Fibroblast of lung (primary cell): Measurements from ENCODE around the gene TAF10. TPM values are rescaled to one million over a fixed set of nuclear protein-coding genes. Genes with fewer than 3 reads are reported as not detected.

Experiments
- DNase-seq, 2 donors: peaks; one replicate each; pipeline versions ENCODE4 v3.0.0 to v3.0.0-alpha.2; 2010; ENCODE audit warnings: low read depth in 2 of 2
- H2AFZ ChIP-seq: 2 replicates; pipeline ENCODE4 v1.5.1; 2012; ENCODE audit warnings: low read length, control low read depth, inconsistent platforms
- H3K27ac ChIP-seq: 2 replicates; pipeline ENCODE4 v1.5.1; 2011; ENCODE audit warnings: low read length, control low read depth; ENCODE audit not compliant: insufficient read depth
- H3K27me3 ChIP-seq: 2 replicates; pipeline ENCODE4 v1.5.1; 2011; ENCODE audit warnings: mild to moderate bottlenecking, low read length; ENCODE audit not compliant: control insufficient read depth, insufficient read depth
- H3K36me3 ChIP-seq: 2 replicates; pipeline ENCODE4 v1.5.1; 2011; ENCODE audit warnings: low read length; ENCODE audit not compliant: control insufficient read depth, insufficient read depth
- H3K4me1 ChIP-seq: 2 replicates; pipeline ENCODE4 v1.5.1; 2011; ENCODE audit warnings: low read length; ENCODE audit not compliant: control insufficient read depth, insufficient read depth; ENCODE audit errors: extremely low read depth
- H3K4me2 ChIP-seq: 2 replicates; pipeline ENCODE4 v1.5.1; 2011; ENCODE audit warnings: low read length, control low read depth; ENCODE audit not compliant: insufficient read depth; ENCODE audit errors: extremely low read depth
- H3K4me3 ChIP-seq, 4 experiments: fragments of 200-600 bp in 1 of 4; sonication (generic) in 1 of 4; replicated peaks in 1 of 4; 2 replicates each; pipeline ENCODE4 v1.5.1; 2011 to 2016; ENCODE audit warnings: low read length in 4 of 4, low read depth in 3 of 4, mild to moderate bottlenecking in 3 of 4, control low read depth in 2 of 4, inconsistent platforms in 1 of 4, mixed read lengths in 1 of 4; ENCODE audit not compliant: insufficient read depth in 1 of 4; ENCODE audit errors: control extremely low read depth in 1 of 4
- H3K79me2 ChIP-seq: 2 replicates; pipeline ENCODE4 v1.5.1; 2012; ENCODE audit warnings: mild to moderate bottlenecking, low read length, inconsistent platforms; ENCODE audit not compliant: control insufficient read depth, insufficient read depth
- H3K9ac ChIP-seq: 2 replicates; pipeline ENCODE4 v1.5.1; 2011; ENCODE audit warnings: mild to moderate bottlenecking, low read length, control low read depth; ENCODE audit not compliant: insufficient read depth
- H3K9me3 ChIP-seq: 2 replicates; pipeline ENCODE4 v1.5.1; 2012; ENCODE audit warnings: low read depth, low read length; ENCODE audit not compliant: control insufficient read depth, insufficient read depth
- H4K20me1 ChIP-seq: 2 replicates; pipeline ENCODE4 v1.5.1; 2011; ENCODE audit warnings: low read length; ENCODE audit not compliant: control insufficient read depth, insufficient read depth; ENCODE audit errors: extremely low read depth
- EZH2 ChIP-seq: IDR thresholded peaks from 2 replicates; pipeline ENCODE4 v1.5.1; 2012; ENCODE audit warnings: low read length, control low read depth, mild to moderate bottlenecking; ENCODE audit errors: missing control alignments
- polyA plus RNA-seq, 2 donors: library from polyadenylated mRNA; depleted of rRNA in 1 of 2; stranded (reverse) in 1 of 2; unstranded in 1 of 2; fragments of >200 nt; gene quantifications; 2 replicates each; pipeline ENCODE4 v1.2.1, GENCODE V29; 2011 to 2012; ENCODE audit warnings: missing spikeins in 1 of 2
- total RNA-seq: library from RNA; depleted of rRNA; stranded (reverse); fragments of >200 nt; gene quantifications from 2 replicates; pipeline ENCODE4 v1.2.1, GENCODE V29; 2014
- TF ChIP-seq, protein P1 (sequence below), 2 donors: IDR thresholded peaks in 1 of 2; conservative IDR thresholded peaks in 1 of 2; 1 replicate in 1 of 2; 2 replicates in 1 of 2; pipeline ENCODE4 v1.5.1; 2011 to 2012; ENCODE audit warnings: low read length in 2 of 2, control low read depth in 1 of 2, inconsistent platforms in 1 of 2, low read depth in 1 of 2, mild to moderate bottlenecking in 1 of 2

Gene TAF10
- total and polyA plus RNA-seq, 2 donors (not counting 1 experiment from before 2014, with no cell fraction given), result 77.8 to 142 TPM

DNA sequence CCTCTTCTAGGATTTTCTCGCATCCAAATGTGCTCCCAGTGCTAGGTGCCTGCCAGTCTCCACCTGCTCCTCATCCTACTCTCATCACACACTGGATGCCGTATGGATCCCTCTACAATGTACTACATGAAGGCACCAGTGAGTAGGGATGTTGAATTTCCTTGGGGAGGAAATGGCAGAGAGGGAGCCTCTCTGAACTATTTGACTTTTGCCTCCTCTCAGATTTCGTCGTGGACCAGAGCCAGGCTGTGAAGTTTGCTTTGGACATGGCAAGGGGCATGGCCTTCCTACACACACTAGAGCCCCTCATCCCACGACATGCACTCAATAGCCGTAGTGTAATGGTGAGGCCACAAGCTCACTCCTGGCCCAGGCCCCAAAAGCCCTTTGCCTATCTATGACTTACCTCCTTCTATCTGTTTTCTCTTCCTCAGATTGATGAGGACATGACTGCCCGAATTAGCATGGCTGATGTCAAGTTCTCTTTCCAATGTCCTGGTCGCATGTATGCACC lies 2.5 kb downstream of the TAF10 start:
- peaks cover 64% of the 10 kb centered on the region for H3K79me2 ChIP-seq

DNA sequence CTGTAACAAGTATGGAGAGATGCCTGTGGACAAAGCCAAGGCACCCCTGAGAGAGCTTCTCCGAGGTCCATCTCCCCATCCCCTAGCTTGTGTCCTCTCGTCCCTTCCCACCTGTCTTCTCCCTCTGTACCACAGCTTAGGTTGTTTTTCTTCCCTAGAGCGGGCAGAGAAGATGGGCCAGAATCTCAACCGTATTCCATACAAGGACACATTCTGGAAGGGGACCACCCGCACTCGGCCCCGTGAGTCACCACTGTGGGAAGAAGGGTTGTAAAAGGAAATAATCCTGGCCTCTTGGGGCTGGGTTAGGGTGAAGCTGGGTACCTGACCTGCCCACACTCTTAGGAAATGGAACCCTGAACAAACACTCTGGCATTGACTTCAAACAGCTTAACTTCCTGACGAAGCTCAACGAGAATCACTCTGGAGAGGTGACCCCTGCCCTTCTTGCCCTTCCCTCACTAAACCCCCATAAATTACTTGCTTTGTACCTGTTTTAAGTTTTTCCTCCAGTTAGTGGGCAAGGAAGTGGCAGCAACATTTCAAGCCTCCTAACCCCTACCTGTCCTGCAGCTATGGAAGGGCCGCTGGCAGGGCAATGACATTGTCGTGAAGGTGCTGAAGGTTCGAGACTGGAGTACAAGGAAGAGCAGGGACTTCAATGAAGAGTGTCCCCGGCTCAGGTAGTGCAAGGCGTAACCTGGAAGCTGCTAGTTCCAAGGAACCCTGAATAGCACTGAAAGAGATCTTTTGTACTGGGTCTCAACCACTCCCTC lies 3.1 kb downstream of the TAF10 start:
- H2AFZ ChIP-seq, result no peak overlapping the region
- peaks cover 28% of the 10 kb centered on the region for H3K4me1 ChIP-seq
- TF ChIP-seq, protein P1, sequence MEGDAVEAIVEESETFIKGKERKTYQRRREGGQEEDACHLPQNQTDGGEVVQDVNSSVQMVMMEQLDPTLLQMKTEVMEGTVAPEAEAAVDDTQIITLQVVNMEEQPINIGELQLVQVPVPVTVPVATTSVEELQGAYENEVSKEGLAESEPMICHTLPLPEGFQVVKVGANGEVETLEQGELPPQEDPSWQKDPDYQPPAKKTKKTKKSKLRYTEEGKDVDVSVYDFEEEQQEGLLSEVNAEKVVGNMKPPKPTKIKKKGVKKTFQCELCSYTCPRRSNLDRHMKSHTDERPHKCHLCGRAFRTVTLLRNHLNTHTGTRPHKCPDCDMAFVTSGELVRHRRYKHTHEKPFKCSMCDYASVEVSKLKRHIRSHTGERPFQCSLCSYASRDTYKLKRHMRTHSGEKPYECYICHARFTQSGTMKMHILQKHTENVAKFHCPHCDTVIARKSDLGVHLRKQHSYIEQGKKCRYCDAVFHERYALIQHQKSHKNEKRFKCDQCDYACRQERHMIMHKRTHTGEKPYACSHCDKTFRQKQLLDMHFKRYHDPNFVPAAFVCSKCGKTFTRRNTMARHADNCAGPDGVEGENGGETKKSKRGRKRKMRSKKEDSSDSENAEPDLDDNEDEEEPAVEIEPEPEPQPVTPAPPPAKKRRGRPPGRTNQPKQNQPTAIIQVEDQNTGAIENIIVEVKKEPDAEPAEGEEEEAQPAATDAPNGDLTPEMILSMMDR (conservative IDR thresholded peaks at IDR 0.05 in 1 of 2, IDR thresholded peaks at IDR 0.05 in 1 of 2; ENCODE audit: low read depth in 1 of 2, low read length in 2 of 2), result no peak
- no peak for TF ChIP-seq EZH2
- no peak overlapping the region for H3K9ac ChIP-seq
- H4K20me1 ChIP-seq, result no peaks in the 10 kb centered on the region
- H3K4me2 ChIP-seq, result no peak overlapping the region
- H3K36me3 ChIP-seq, result peaks cover 27% of the 10 kb centered on the region
- DNase-seq, result peak in 1 of 2 donors; percentile 50
- H3K27ac ChIP-seq, result no peak overlapping the region
- peaks cover 70% of the 10 kb centered on the region for H3K79me2 ChIP-seq
- no peaks in the 10 kb centered on the region for H3K9me3 ChIP-seq
- H3K4me3 ChIP-seq, result no peak overlapping the region
- H3K27me3 ChIP-seq, result no peaks in the 10 kb centered on the region

More for the DNA sequence above, 2.5 kb downstream of the TAF10 start:
- H3K4me1 ChIP-seq, result peaks cover 28% of the 10 kb centered on the region
- no peak overlapping the region for H3K4me2 ChIP-seq
- no peak for TF ChIP-seq EZH2
- H3K27ac ChIP-seq, result no peak overlapping the region
- H3K9me3 ChIP-seq, result no peaks in the 10 kb centered on the region
- H3K27me3 ChIP-seq, result no peaks in the 10 kb centered on the region
- H3K4me3 ChIP-seq, result no peak overlapping the region
- DNase-seq, result no peak
- no peaks in the 10 kb centered on the region for H4K20me1 ChIP-seq
- H2AFZ ChIP-seq, result no peak overlapping the region
- H3K9ac ChIP-seq, result no peak overlapping the region
- peaks cover 30% of the 10 kb centered on the region for H3K36me3 ChIP-seq

DNA sequence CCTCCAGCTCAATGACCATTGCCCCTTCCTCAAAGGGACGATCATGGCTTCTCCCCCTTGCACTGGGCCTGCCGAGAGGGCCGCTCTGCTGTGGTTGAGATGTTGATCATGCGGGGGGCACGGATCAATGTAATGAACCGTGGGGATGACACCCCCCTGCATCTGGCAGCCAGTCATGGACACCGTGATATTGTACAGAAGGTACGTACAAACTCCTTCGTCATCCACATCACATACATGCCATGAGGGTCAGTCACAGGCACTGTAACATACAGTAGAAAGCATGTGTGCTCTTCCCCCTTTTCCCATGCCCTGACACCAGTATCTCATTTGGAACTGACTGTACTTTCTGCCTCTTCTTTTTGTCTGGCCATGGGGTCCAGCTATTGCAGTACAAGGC lies 4.0 kb downstream of the TAF10 start:
- Histone ChIP-seq H3K4me3 (no peak overlapping the region), H2AFZ (no peak overlapping the region), H3K9me3 (no peaks in the 10 kb centered on the region), H3K79me2 (peaks cover 77% of the 10 kb centered on the region), H3K4me2 (no peak overlapping the region), H3K4me1 (peaks cover 26% of the 10 kb centered on the region), H4K20me1 (no peaks in the 10 kb centered on the region), H3K27me3 (no peaks in the 10 kb centered on the region), H3K27ac (peak overlapping the region; percentile 31), H3K9ac (no peak overlapping the region), H3K36me3 (peaks cover 27% of the 10 kb centered on the region)
- TF ChIP-seq EZH2, result no peak
- TF ChIP-seq, protein P1 (conservative IDR thresholded peaks at IDR 0.05 in 1 of 2, IDR thresholded peaks at IDR 0.05 in 1 of 2; ENCODE audit: low read depth in 1 of 2, low read length in 2 of 2), result no peak
- DNase-seq, result no peak
